Erythroblast (primary cell): ENCODE data around the gene CCER1.

Experiments
- GATA1 ChIP-seq: IDR thresholded peaks from 2 replicates; pipeline ENCODE4 v1.6.1; 2011; ENCODE audit warnings: low read depth, mild to moderate bottlenecking, control low read depth, low read length, moderate library complexity
- POLR2A ChIP-seq: IDR thresholded peaks from 2 replicates; pipeline ENCODE4 v1.6.1; 2011; ENCODE audit warnings: mild to moderate bottlenecking, low read length

DNA sequence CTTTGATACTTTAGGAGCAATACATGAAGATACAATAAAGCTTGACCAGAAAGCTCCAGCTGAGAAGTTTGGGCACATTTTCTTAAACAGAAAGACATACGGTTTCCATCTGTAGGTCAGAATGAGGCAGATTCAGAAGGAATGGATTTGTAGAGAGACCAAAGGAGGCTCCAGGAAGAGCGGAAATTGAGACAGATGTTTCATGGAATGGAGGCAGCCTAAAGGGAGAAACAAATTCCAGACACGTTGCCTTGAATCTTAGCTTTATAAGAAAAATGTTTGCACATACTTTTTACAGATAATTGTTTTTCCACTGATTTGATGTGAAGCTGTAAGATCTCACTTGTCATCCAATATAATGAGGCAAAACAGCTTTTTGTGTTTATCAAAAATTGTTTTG, 25.0 kb upstream of the CCER1 start:
- TF ChIP-seq POLR2A (no peak), GATA1 (no peak)
